Measurements from ENCODE around the gene SLX4IP.

The SLX4IP gene

GRCh38 chr20:10429443-10429981, 5.6 kb upstream of the SLX4IP start (continued):
- TF ChIP-seq OVOL3 (tag by site-specific recombination; IDR thresholded peaks at IDR 0.05) (no peak), ZNF140 (tag by site-specific recombination; IDR thresholded peaks at IDR 0.05) (no peak)

DNA sequence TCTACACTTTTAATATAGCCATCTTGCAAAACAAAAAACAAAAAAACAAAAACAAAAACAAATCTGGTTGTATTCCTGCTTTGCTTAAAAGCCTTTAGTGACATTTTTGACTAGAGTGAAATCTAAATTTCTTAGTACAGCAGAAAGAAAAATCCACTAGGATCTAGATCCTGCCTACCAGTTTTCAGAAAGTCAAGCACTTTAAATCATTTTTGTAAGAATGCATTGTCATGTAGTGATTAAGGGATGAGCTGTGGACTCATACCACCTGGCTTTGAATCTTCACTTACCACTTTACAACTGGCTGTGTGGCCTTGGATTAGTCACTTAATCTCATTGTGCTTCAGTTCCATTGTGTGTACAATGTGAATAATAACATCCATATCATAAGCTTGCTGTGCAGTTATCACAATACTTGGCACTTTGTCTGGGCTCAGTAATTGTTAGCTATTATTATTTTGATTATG, 5.1 kb upstream of the SLX4IP start:
- no peak for TF ChIP-seq ZXDB (tag by site-specific recombination; IDR thresholded peaks at IDR 0.05)
- TF ChIP-seq SCRT2 (tag by site-specific recombination; IDR thresholded peaks at IDR 0.05): no peak
- no peak for TF ChIP-seq ZNF530 (tag by site-specific recombination; IDR thresholded peaks at IDR 0.05; ENCODE audit: low read depth)
- TF ChIP-seq ZNF140 (tag by site-specific recombination; IDR thresholded peaks at IDR 0.05): no peak
- TF ChIP-seq AEBP2 (tag by site-specific recombination; IDR thresholded peaks at IDR 0.05; ENCODE audit: borderline replicate concordance): no peak
- TF ChIP-seq, protein P1, sequence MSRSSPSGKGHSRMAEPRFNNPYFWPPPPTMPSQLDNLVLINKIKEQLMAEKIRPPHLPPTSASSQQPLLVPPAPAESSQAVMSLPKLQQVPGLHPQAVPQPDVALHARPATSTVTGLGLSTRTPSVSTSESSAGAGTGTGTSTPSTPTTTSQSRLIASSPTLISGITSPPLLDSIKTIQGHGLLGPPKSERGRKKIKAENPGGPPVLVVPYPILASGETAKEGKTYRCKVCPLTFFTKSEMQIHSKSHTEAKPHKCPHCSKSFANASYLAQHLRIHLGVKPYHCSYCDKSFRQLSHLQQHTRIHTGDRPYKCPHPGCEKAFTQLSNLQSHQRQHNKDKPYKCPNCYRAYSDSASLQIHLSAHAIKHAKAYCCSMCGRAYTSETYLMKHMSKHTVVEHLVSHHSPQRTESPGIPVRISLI (tag by site-specific recombination; IDR thresholded peaks at IDR 0.05): no peak
- no peak for TF ChIP-seq ZNF114 (tag by site-specific recombination; IDR thresholded peaks at IDR 0.05)
- TF ChIP-seq ZNF23 (tag by site-specific recombination; IDR thresholded peaks at IDR 0.05; ENCODE audit: borderline replicate concordance): no peak
- TF ChIP-seq KLF7 (tag by site-specific recombination; IDR thresholded peaks at IDR 0.05; ENCODE audit: borderline replicate concordance): no peak
- TF ChIP-seq, protein P2, sequence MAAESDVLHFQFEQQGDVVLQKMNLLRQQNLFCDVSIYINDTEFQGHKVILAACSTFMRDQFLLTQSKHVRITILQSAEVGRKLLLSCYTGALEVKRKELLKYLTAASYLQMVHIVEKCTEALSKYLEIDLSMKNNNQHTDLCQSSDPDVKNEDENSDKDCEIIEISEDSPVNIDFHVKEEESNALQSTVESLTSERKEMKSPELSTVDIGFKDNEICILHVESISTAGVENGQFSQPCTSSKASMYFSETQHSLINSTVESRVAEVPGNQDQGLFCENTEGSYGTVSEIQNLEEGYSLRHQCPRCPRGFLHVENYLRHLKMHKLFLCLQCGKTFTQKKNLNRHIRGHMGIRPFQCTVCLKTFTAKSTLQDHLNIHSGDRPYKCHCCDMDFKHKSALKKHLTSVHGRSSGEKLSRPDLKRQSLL (tag by site-specific recombination; IDR thresholded peaks at IDR 0.05): no peak
- no peak for TF ChIP-seq KLF10 (tag by site-specific recombination; IDR thresholded peaks at IDR 0.05)
- TF ChIP-seq ZNF423 (tag by site-specific recombination; IDR thresholded peaks at IDR 0.05): no peak
- TF ChIP-seq ZNF549 (tag by site-specific recombination; IDR thresholded peaks at IDR 0.05): no peak
- TF ChIP-seq ZNF341 (tag by site-specific recombination; IDR thresholded peaks at IDR 0.05; ENCODE audit: low read depth): no peak
- no peak for TF ChIP-seq TRIM28 (IDR thresholded peaks at IDR 0.05; ENCODE audit: borderline replicate concordance, low read length)
- TF ChIP-seq ZNF791 (tag by site-specific recombination; IDR thresholded peaks at IDR 0.05): no peak
- no peak for TF ChIP-seq GLI4 (tag by site-specific recombination; IDR thresholded peaks at IDR 0.05)
- H3K4me1 ChIP-seq (ENCODE audit: control insufficient read depth, insufficient read depth, low read length): no peaks in the 10 kb centered on the region
- ChIA-PET POLR2A (no interaction called here), CTCF (interaction anchor here (0.6 to 5.5 kb wide), 4 partner anchors 127 to 462 kb away, joined by 3 to 58 read pairs (median 4); no protein-coding TSS in a partner anchor)
- no peak overlapping the region for H3K27ac ChIP-seq (ENCODE audit: extremely low read depth, low read depth, low read length)
- no peak overlapping the region for H3K4me3 ChIP-seq (ENCODE audit: low read depth, low read length)
- no peaks in the 10 kb centered on the region for H3K9me3 ChIP-seq (ENCODE audit: control insufficient read depth, insufficient read depth, low read depth, low read length)
- H3K36me3 ChIP-seq (ENCODE audit: control insufficient read depth in 2 of 2, insufficient read depth in 1 of 2, low read length in 2 of 2): peaks cover 5 to 6% of the 10 kb centered on the region in 2 experiments; a peak in 2 of 3 replicates

DNA sequence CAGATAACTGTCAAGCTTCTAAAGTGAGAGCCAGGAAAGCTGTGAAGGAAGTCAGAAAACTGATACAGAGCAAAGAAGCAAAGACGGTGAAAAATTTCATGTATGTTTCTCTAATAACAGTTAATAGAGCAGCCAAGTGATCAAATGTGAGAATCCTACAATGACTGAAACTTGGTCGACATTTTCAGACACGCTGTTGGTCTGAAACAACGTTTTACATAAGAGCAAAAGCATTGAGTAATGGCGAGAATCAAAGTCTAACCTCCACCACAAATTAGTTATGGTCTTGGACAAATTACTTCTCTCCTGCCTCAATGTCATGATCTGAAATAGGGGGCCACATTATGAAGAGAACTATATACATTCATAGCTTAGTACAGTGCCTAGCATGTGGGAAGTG, 4.4 kb upstream of the SLX4IP start:
- H3K4me1 ChIP-seq (ENCODE audit: control insufficient read depth, insufficient read depth, low read length): no peaks in the 10 kb centered on the region
- H3K4me3 ChIP-seq (ENCODE audit: low read depth, low read length): no peak overlapping the region
- POLR2A ChIA-PET: no interaction called here
- peaks cover 5 to 6% of the 10 kb centered on the region in 2 experiments; a peak in 2 of 3 replicates for H3K36me3 ChIP-seq (ENCODE audit: control insufficient read depth in 2 of 2, insufficient read depth in 1 of 2, low read length in 2 of 2)
- no peaks in the 10 kb centered on the region for H3K9me3 ChIP-seq (ENCODE audit: control insufficient read depth, insufficient read depth, low read depth, low read length)
- H3K27ac ChIP-seq (ENCODE audit: extremely low read depth, low read depth, low read length): no peak overlapping the region
- CTCF ChIA-PET: interaction anchor here (5.5 kb wide), 1 partner anchor 452 kb away, joined by 58 read pairs; no protein-coding TSS in a partner anchor
- TF ChIP-seq ZNF658 (tag by site-specific recombination; IDR thresholded peaks at IDR 0.05): no peak
- no peak for TF ChIP-seq MYNN (tag by site-specific recombination; IDR thresholded peaks at IDR 0.05; ENCODE audit: borderline replicate concordance)
- no peak for TF ChIP-seq GFI1B (tag by site-specific recombination; IDR thresholded peaks at IDR 0.05)
- TF ChIP-seq ZNF324 (tag by site-specific recombination; IDR thresholded peaks at IDR 0.05): no peak
- no peak for TF ChIP-seq MEIS1 (CRISPR knock-in tag; IDR thresholded peaks at IDR 0.05; ENCODE audit: borderline replicate concordance)
- no peak for TF ChIP-seq ZFHX2 (tag by site-specific recombination; conservative IDR thresholded peaks at IDR 0.05)
- TF ChIP-seq, protein P3, sequence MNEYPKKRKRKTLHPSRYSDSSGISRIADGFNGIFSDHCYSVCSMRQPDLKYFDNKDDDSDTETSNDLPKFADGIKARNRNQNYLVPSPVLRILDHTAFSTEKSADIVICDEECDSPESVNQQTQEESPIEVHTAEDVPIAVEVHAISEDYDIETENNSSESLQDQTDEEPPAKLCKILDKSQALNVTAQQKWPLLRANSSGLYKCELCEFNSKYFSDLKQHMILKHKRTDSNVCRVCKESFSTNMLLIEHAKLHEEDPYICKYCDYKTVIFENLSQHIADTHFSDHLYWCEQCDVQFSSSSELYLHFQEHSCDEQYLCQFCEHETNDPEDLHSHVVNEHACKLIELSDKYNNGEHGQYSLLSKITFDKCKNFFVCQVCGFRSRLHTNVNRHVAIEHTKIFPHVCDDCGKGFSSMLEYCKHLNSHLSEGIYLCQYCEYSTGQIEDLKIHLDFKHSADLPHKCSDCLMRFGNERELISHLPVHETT (tag by site-specific recombination; IDR thresholded peaks at IDR 0.05): no peak
- no peak for TF ChIP-seq ZNF529 (tag by site-specific recombination; IDR thresholded peaks at IDR 0.05; ENCODE audit: insufficient replicate concordance)
- TF ChIP-seq GLI4 (tag by site-specific recombination; IDR thresholded peaks at IDR 0.05): no peak
- TF ChIP-seq ZNF777 (tag by site-specific recombination; IDR thresholded peaks at IDR 0.05; ENCODE audit: borderline replicate concordance): no peak
- TF ChIP-seq ZNF830 (tag by site-specific recombination; IDR thresholded peaks at IDR 0.05; ENCODE audit: low read depth): no peak

Data from HEK293 (cell line).